Progenitor cell of endocrine pancreas (in vitro differentiated cells): ENCODE data around the gene GABPB1. TPM values are rescaled to one million over a fixed set of nuclear protein-coding genes. Genes with fewer than 3 reads are reported as not detected.

Source experiments
- DNase-seq: peaks from one replicate; pipeline ENCODE4 v3.0.0; 2021; ENCODE audit warnings: low spot score; ENCODE audit not compliant: unreplicated experiment
- H3K27ac Mint-ChIP-seq: 2 replicates; pipeline ENCODE4 v1.8.0; 2021; ENCODE audit warnings: mild to moderate bottlenecking, moderate library complexity, mixed read lengths
- H3K27me3 Mint-ChIP-seq: 2 replicates; pipeline ENCODE4 v1.8.0; 2021; ENCODE audit warnings: mixed read lengths
- H3K36me3 Mint-ChIP-seq: 2 replicates; pipeline ENCODE4 v1.8.0; 2022; ENCODE audit warnings: mixed read lengths; ENCODE audit not compliant: insufficient read depth
- H3K4me1 Mint-ChIP-seq: 2 replicates; pipeline ENCODE4 v1.8.0; 2021; ENCODE audit warnings: low read depth, mixed read lengths
- H3K4me3 Mint-ChIP-seq: 2 replicates; pipeline ENCODE4 v1.8.0; 2021; ENCODE audit warnings: low read depth, mild to moderate bottlenecking, moderate library complexity, mixed read lengths
- H3K9me3 Mint-ChIP-seq: 2 replicates; pipeline ENCODE4 v1.8.0; 2021; ENCODE audit warnings: low read depth, mixed read lengths
- CTCF ChIP-seq: fragments of 200-600 bp; sonication (generic); IDR thresholded peaks from one replicate; pipeline ENCODE4 v1.5.0; 2021; ENCODE audit warnings: antibody characterized with exemption, mild to moderate bottlenecking; ENCODE audit not compliant: unreplicated experiment
- total RNA-seq: library from RNA; stranded (reverse); gene quantifications from 2 replicates; pipeline ENCODE4 v1.2.1, GENCODE V29; 2021

The GABPB1 gene
- total RNA-seq, 1 donor from 2014 or later: 41.7 TPM

- DNase-seq: no peak
- H3K27me3 Mint-ChIP-seq: no peaks in the 10 kb centered on the region
- peaks cover 6% of the 10 kb centered on the region for H3K4me1 Mint-ChIP-seq
- TF ChIP-seq CTCF: no peak
- H3K36me3 Mint-ChIP-seq: no peaks in the 10 kb centered on the region
- no peak overlapping the region for H3K27ac Mint-ChIP-seq
- no peaks in the 10 kb centered on the region for H3K9me3 Mint-ChIP-seq
- H3K4me3 Mint-ChIP-seq: no peak overlapping the region
Observed at GRCh38 chr15:50244153-50244552, 110.8 kb downstream of the GABPB1 start.

- Mint-ChIP-seq H3K4me3 (no peak overlapping the region), H3K9me3 (no peaks in the 10 kb centered on the region), H3K27me3 (no peaks in the 10 kb centered on the region), H3K36me3 (no peaks in the 10 kb centered on the region), H3K4me1 (peaks cover 6% of the 10 kb centered on the region), H3K27ac (no peak overlapping the region)
- no peak for TF ChIP-seq CTCF
- no peak for DNase-seq
Observed at GRCh38 chr15:50241684-50242450, 113.1 kb downstream of the GABPB1 start.

- Mint-ChIP-seq H3K4me3 (no peak overlapping the region), H3K36me3 (no peaks in the 10 kb centered on the region), H3K4me1 (peaks cover 6% of the 10 kb centered on the region), H3K9me3 (no peaks in the 10 kb centered on the region), H3K27me3 (no peaks in the 10 kb centered on the region), H3K27ac (no peak overlapping the region)
- TF ChIP-seq CTCF: no peak
- DNase-seq: no peak
Observed at GRCh38 chr15:50238255-50238654, 116.7 kb downstream of the GABPB1 start.

- DNase-seq: no peak
- Mint-ChIP-seq H3K27ac (no peak overlapping the region), H3K36me3 (no peaks in the 10 kb centered on the region), H3K27me3 (no peaks in the 10 kb centered on the region), H3K4me3 (no peak overlapping the region), H3K4me1 (peaks cover 5% of the 10 kb centered on the region), H3K9me3 (no peaks in the 10 kb centered on the region)
- TF ChIP-seq CTCF: no peak
Observed at GRCh38 chr15:50236433-50236832, 118.6 kb downstream of the GABPB1 start.

GRCh38 chr15:50235794-50236193, 119.2 kb downstream of the GABPB1 start:
- Mint-ChIP-seq H3K4me1 (peaks cover under 1% of the 10 kb centered on the region), H3K27ac (no peak overlapping the region), H3K27me3 (no peaks in the 10 kb centered on the region), H3K9me3 (no peaks in the 10 kb centered on the region), H3K4me3 (no peak overlapping the region), H3K36me3 (no peaks in the 10 kb centered on the region)
- DNase-seq: no peak
- TF ChIP-seq CTCF: no peak
